MCF 10A (cell line): Measurements from ENCODE around the gene MAEA. TPM values are rescaled to one million over a fixed set of nuclear protein-coding genes. Genes with fewer than 3 reads are reported as not detected.

Source experiments
- BruUV-seq: library from RNA; stranded (reverse); fragments of 400-500 nt; replicated peaks from 2 replicates; lab custom pipeline; 2021; lab: Mats Ljungman, UMichigan
- CTCF ChIA-PET: fragments of 300-600 bp; sonication (Branson Sonifier 250); formaldehyde crosslinking; extraction: SDS; loops from one replicate; lab custom pipeline; 2021; ENCODE audit warnings: antibody characterized with exemption, inconsistent platforms; lab: Yijun Ruan, JAX
- POLR2A ChIA-PET: fragments of 300-600, 350-650 bp; sonication (Branson Sonifier 250); formaldehyde crosslinking; extraction: SDS; loops from one replicate; lab custom pipeline; 2020; ENCODE audit warnings: antibody characterized with exemption, inconsistent platforms; lab: Yijun Ruan, JAX
- DNase-seq: peaks from one replicate; pipeline ENCODE4 v3.0.0-alpha.2; 2018; ENCODE audit not compliant: unreplicated experiment
- H3K27ac Mint-ChIP-seq: one replicate; pipeline ENCODE4 v1.8.0; 2022; ENCODE audit warnings: mild to moderate bottlenecking, low read depth, mixed read lengths; ENCODE audit not compliant: unreplicated experiment
- H3K27me3 Mint-ChIP-seq: one replicate; pipeline ENCODE4 v1.8.0; 2022; ENCODE audit warnings: mixed read lengths; ENCODE audit not compliant: insufficient read depth, unreplicated experiment
- H3K36me3 Mint-ChIP-seq: one replicate; pipeline ENCODE4 v1.8.0; 2022; ENCODE audit warnings: mild to moderate bottlenecking, moderate library complexity, mixed read lengths; ENCODE audit not compliant: insufficient read depth, unreplicated experiment
- H3K4me1 Mint-ChIP-seq: one replicate; pipeline ENCODE4 v1.8.0; 2022; ENCODE audit warnings: mixed read lengths; ENCODE audit not compliant: insufficient read depth, unreplicated experiment
- H3K4me3 Mint-ChIP-seq: one replicate; pipeline ENCODE4 v1.8.0; 2022; ENCODE audit warnings: mild to moderate bottlenecking, moderate library complexity, mixed read lengths; ENCODE audit not compliant: unreplicated experiment
- H3K9me3 Mint-ChIP-seq: one replicate; pipeline ENCODE4 v1.8.0; 2022; ENCODE audit warnings: mixed read lengths; ENCODE audit not compliant: unreplicated experiment
- CTCF ChIP-seq: fragments of 200-600 bp; IDR thresholded peaks from one replicate; pipeline ENCODE4 v1.8.0; 2022; ENCODE audit warnings: antibody characterized with exemption, mild to moderate bottlenecking; ENCODE audit not compliant: unreplicated experiment
- intact Hi-C: fragments of 100-400 bp; cut with micrococcal nuclease; formaldehyde crosslinking; loops from 2 replicates; pipeline ENCODE4 v1.14.1; 2022
- total RNA-seq: library from RNA; stranded (reverse); gene quantifications from 2 replicates; pipeline ENCODE4 v1.2.3, GENCODE V29; 2022

Gene MAEA
- total RNA-seq, 1 experiment from 2014 or later, result 89.6 TPM

DNA sequence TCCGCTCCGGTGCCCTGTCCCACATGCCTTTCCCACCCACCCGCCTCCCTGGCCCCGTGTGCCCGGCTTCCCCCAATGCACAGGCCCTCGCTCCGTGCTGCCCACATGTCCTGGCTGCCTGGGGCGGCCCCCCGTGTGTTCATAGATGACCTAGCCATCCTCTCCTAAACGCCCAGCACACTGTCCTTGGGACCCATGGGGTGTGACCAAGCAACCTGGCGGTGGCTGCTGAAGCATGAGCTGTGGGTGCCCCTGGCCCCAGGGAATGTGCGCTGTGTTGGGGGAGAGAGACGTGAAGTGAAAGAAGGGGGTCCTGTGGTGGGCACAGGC, 28.3 kb downstream of the MAEA start:
- Mint-ChIP-seq H3K9me3 (no peaks in the 10 kb centered on the region), H3K27me3 (no peaks in the 10 kb centered on the region), H3K36me3 (peaks cover 69% of the 10 kb centered on the region), H3K27ac (no peak overlapping the region), H3K4me3 (no peak overlapping the region), H3K4me1 (no peaks in the 10 kb centered on the region)
- POLR2A ChIA-PET, result interaction anchor here (1.0 to 1.2 kb wide), 2 partner anchors 11 to 17 kb away, joined by 3 to 4 read pairs; no protein-coding TSS in a partner anchor
- intact Hi-C loops, result no loop called here
- no TSS peak for BruUV-seq
- CTCF ChIA-PET, result interaction anchor here (0.7 to 1.3 kb wide), 2 partner anchors 10 to 14 kb away, joined by 3 read pairs; no protein-coding TSS in a partner anchor
- no peak for DNase-seq
- TF ChIP-seq CTCF, result no peak

- TF ChIP-seq CTCF, result peak; percentile 27
- CTCF ChIA-PET, result interaction anchor here (0.7 to 1.3 kb wide), 3 partner anchors 9 to 18 kb away, joined by 3 read pairs; no protein-coding TSS in a partner anchor
- H3K36me3 Mint-ChIP-seq, result peaks cover 66% of the 10 kb centered on the region
Observed at GRCh38 chr4:1318488-1319213, 29.0 kb downstream of the MAEA start.

GRCh38 chr4:1321486-1321885, 31.8 kb downstream of the MAEA start:
- H3K9me3 Mint-ChIP-seq, result no peaks in the 10 kb centered on the region
- no peak overlapping the region for H3K4me3 Mint-ChIP-seq
- BruUV-seq, result no TSS peak
- no peak for TF ChIP-seq CTCF
- H3K36me3 Mint-ChIP-seq, result peaks cover 54% of the 10 kb centered on the region
- ChIA-PET CTCF (interaction anchor here (0.5 kb wide), 1 partner anchor 611 kb away, joined by 3 read pairs; no protein-coding TSS in a partner anchor), POLR2A (no interaction called here)
- intact Hi-C loops, result no loop called here
- no peaks in the 10 kb centered on the region for H3K4me1 Mint-ChIP-seq
- no peak for DNase-seq
- no peaks in the 10 kb centered on the region for H3K27me3 Mint-ChIP-seq
- H3K27ac Mint-ChIP-seq, result no peak overlapping the region

More at GRCh38 chr4:1318488-1319213, 29.0 kb downstream of the MAEA start:
- POLR2A ChIA-PET, result interaction anchor here (0.8 to 1.2 kb wide), 3 partner anchors 8 to 17 kb away, joined by 3 to 4 read pairs (median 4); no protein-coding TSS in a partner anchor
- Mint-ChIP-seq H3K9me3 (no peaks in the 10 kb centered on the region), H3K27me3 (no peaks in the 10 kb centered on the region), H3K4me1 (no peaks in the 10 kb centered on the region), H3K27ac (no peak overlapping the region), H3K4me3 (no peak overlapping the region)
- intact Hi-C loops, result no loop called here
- no TSS peak for BruUV-seq
- no peak for DNase-seq

GRCh38 chr4:1321946-1322650, 32.4 kb downstream of the MAEA start:
- intact Hi-C loops, result no loop called here
- ChIA-PET POLR2A (interaction anchor here (1.2 kb wide), 1 partner anchor 30 kb away, joined by 4 read pairs; no protein-coding TSS in a partner anchor), CTCF (interaction anchor here (0.5 to 0.6 kb wide), 2 partner anchors 262 to 610 kb away, joined by 3 to 4 read pairs; no protein-coding TSS in a partner anchor)
- H3K27ac Mint-ChIP-seq, result no peak overlapping the region
- H3K4me3 Mint-ChIP-seq, result no peak overlapping the region
- H3K36me3 Mint-ChIP-seq, result peaks cover 54% of the 10 kb centered on the region
- H3K27me3 Mint-ChIP-seq, result no peaks in the 10 kb centered on the region
- H3K9me3 Mint-ChIP-seq, result no peaks in the 10 kb centered on the region
- no peak for TF ChIP-seq CTCF
- no peak for DNase-seq
- no peaks in the 10 kb centered on the region for H3K4me1 Mint-ChIP-seq
- no TSS peak for BruUV-seq
